ENCODE results near the gene OSBPL2. TPM values are rescaled to one million over a fixed set of nuclear protein-coding genes. Genes with fewer than 3 reads are reported as not detected.

The OSBPL2 gene
- total RNA-seq, 4 donors from 2014 or later = 36.6 to 57.3 (median 46.7) TPM

- no peaks in the 10 kb centered on the region for H3K4me1 ChIP-seq
- no peak overlapping the region for H3K4me3 ChIP-seq
- H3K27ac ChIP-seq = no peak overlapping the region
- H3K36me3 ChIP-seq = no peaks in the 10 kb centered on the region
- WGBS, 2 donors (ENCODE audit: low coverage in 1 of 2) = 76% methylated on average over 2 of the region's 8 CpGs; no CpG with 5 or more reads in 1 of the 2 donors
- no peak for ATAC-seq
- TF ChIP-seq CTCF (IDR thresholded peaks at IDR 0.05) = no peak
- TF ChIP-seq EP300 (IDR thresholded peaks at IDR 0.05) = no peak
- no peak for TF ChIP-seq POLR2AphosphoS5 (IDR thresholded peaks at IDR 0.05)
- no peak for TF ChIP-seq POLR2A (IDR thresholded peaks at IDR 0.05)
- peaks cover 71% of the 10 kb centered on the region for H3K27me3 ChIP-seq
- H3K9me3 ChIP-seq = no peaks in the 10 kb centered on the region
Observed at GRCh38 chr20:62211216-62211615, 27.1 kb upstream of the OSBPL2 start.

- no peak for TF ChIP-seq POLR2A (IDR thresholded peaks at IDR 0.05)
- TF ChIP-seq CTCF (IDR thresholded peaks at IDR 0.05) = no peak
- no peak for TF ChIP-seq EP300 (IDR thresholded peaks at IDR 0.05)
- no peak for TF ChIP-seq POLR2AphosphoS5 (IDR thresholded peaks at IDR 0.05)
- H3K36me3 ChIP-seq = no peaks in the 10 kb centered on the region
- H3K27ac ChIP-seq = no peak overlapping the region
- ATAC-seq = no peak
- H3K4me3 ChIP-seq = no peak overlapping the region
- H3K27me3 ChIP-seq = peaks cover 77% of the 10 kb centered on the region
- no peaks in the 10 kb centered on the region for H3K4me1 ChIP-seq
- no peaks in the 10 kb centered on the region for H3K9me3 ChIP-seq
- WGBS, 2 donors (ENCODE audit: low coverage in 1 of 2) = no CpG with 5 or more reads among the region's 9 CpGs
Observed at GRCh38 chr20:62211769-62212288, 26.5 kb upstream of the OSBPL2 start.

- Histone ChIP-seq H3K27ac (no peak overlapping the region), H3K4me1 (no peaks in the 10 kb centered on the region), H3K9me3 (no peaks in the 10 kb centered on the region), H3K36me3 (no peaks in the 10 kb centered on the region), H3K27me3 (peaks cover 81% of the 10 kb centered on the region), H3K4me3 (no peak overlapping the region)
- no CpG with 5 or more reads among the region's 10 CpGs for WGBS, 2 donors (ENCODE audit: low coverage in 1 of 2)
- no peak for TF ChIP-seq EP300 (IDR thresholded peaks at IDR 0.05)
- TF ChIP-seq POLR2A (IDR thresholded peaks at IDR 0.05) = no peak
- no peak for TF ChIP-seq POLR2AphosphoS5 (IDR thresholded peaks at IDR 0.05)
- no peak for TF ChIP-seq CTCF (IDR thresholded peaks at IDR 0.05)
- ATAC-seq = no peak
Observed at GRCh38 chr20:62212299-62212698, 26.0 kb upstream of the OSBPL2 start.

- Histone ChIP-seq H3K4me1 (peaks cover 0 to 3% (median 0%) of the 10 kb centered on the region in 3 donors), H3K27me3 (peaks cover 92% of the 10 kb centered on the region), H3K4me3 (no peak overlapping the region), H3K36me3 (no peaks in the 10 kb centered on the region), H3K27ac (no peak overlapping the region), H3K9me3 (no peaks in the 10 kb centered on the region)
- no peak for ATAC-seq
- TF ChIP-seq POLR2AphosphoS5 (IDR thresholded peaks at IDR 0.05) (no peak), EP300 (IDR thresholded peaks at IDR 0.05) (no peak), POLR2A (IDR thresholded peaks at IDR 0.05) (no peak), CTCF (IDR thresholded peaks at IDR 0.05) (no peak)
- 23 to 80% methylated on average over 3 to 6 of the region's 12 CpGs for WGBS, 2 donors (ENCODE audit: low coverage in 1 of 2)
Observed at GRCh38 chr20:62214067-62214466, 24.3 kb upstream of the OSBPL2 start.
